Stimulated activated CD4-positive, alpha-beta T cell treated with anti-CD3 and anti-CD28 coated beads, Interleukin-2, amount 100 ng/mL, for 4 hours (primary cell): Measurements from ENCODE around the gene ESR1.

Source experiments
- DNase-seq: peaks from one replicate; pipeline ENCODE4 v3.0.0-alpha.2; 2020; ENCODE audit warnings: low read depth

Gene ESR1

GRCh38 chr6:152173957-152174356 lies 366.5 kb downstream of the ESR1 start:
- DNase-seq, result no peak

- DNase-seq, result no peak
Measured at GRCh38 chr6:152176268-152176667, 368.8 kb downstream of the ESR1 start.
